Hypothalamus (tissue), 51 donors: Measurements from ENCODE around the gene XRN2.
"Not testable (repeated sequence)": the region's sequence is repeated elsewhere in the genome, so short reads cannot be mapped to it uniquely, and the experiment has no call there.

Experiments
- DNase-seq, 51 donors: peaks; one replicate each; lab custom pipeline; 2025; lab: John Stamatoyannopoulos, UW

XRN2 gene

DNA sequence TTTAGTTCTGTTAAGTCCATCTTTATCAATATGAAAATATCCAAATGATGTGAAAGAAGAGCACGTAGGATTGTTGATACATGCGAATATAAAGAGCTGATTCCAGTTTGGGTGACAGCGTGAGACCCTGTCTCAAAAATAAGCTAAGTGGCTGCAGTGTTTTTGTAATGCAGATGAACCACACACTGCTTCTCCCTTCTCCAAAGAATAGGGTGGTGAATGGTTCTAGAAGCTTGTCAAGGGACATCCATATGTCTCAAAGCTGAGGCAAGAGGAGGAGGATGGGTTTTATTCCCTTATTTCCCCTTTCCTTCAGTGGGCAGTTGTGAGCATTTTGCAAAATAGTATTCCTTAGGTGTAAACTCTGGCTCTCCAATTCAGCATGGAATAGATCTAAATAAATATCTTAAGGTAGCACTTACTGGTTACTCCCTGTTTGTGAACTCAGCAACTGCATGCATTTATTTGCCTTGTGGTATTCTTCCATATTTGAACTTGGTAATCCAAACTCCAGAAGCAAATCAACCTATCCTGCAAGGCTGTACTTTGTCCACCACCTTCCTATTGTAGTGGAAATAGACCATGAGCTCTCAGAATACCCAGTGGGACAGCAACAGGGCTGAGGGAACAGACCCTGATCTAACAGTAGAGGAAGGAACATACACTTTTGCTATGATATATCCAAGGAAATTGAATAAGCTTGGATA is 38.0 kb downstream of the XRN2 start:
- no peak for DNase-seq

DNA sequence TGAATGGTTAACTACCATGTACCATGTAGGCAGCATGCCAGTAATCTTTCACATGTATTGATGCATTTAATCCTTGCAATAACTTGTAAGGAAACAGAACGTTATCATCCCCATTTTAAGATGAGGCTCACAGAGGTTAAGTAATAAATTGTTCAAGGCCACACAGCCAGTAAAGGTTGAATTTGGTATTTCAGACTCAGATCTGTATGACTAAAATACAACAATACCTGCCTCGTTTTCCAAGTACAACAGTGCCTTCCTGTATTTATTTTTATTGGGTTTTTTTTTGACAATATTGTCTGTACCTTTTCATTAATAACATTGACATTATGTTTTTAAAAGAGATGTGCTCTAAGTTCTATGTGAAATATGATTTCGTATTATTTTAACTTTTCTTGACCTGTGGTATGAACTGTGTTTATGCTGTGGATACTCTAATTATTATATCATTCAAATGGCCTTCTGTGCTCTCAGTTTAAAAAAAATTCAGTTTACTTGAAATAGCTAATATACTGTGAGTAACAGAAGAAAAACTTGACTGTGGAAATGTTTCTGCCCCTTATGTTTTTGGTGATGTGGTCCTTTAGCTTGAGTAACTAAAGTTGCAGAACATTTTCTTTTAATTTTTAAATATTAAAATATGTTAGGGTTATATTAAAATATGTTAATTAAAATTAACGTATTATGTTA is 39.7 kb downstream of the XRN2 start:
- DNase-seq: no peak

DNA sequence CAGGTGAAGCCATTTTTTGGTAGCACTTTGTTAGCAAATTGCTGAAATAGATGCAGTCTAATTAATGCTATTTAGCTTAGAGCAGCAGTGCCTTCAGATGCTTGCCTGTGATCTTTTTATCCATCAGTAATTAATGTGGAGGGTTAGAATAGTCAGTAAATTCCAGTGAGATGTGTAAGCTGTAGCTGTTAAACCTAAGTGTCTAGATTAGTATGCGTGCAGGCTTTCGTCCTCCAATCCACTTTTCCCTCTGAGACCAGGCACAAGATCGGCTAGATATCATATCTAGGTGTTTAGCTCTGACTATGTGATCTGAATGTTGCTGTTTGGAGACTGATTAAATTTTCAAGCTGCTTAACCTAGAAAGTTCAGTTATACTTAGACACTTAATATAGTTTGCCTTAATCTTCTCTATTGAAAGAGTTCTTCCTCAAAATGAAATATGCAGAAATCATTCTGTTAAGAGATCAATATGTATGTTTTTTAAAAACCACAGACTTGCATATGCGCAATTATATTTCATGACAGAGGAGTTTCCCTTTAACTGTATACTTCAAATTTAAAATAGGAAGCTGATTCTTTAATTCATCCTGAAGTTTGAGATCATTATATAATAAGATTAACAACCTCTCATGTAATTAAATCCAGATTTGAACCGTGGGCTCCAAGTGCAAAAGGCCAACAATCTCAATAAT is 41.2 kb downstream of the XRN2 start:
- no peak for DNase-seq

DNA sequence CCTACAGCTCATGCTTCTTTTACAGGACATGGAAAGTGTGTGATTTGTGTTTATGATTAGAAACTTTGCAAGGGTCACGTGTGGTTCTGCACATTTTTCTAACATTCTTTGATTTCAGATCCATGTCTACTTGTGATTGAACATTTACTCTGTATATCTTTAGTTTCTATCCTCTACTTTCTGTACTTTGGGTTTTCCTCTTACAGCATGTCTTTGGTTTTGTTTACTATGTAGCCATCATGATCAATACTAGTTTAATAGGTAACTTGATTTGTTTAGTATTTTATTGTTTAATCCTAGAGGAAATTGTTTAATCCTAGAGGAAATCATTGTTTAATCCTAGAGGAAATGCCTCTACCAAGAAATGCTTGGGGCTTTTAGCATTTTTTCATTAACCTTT is 41.8 kb downstream of the XRN2 start:
- no peak for DNase-seq

DNA sequence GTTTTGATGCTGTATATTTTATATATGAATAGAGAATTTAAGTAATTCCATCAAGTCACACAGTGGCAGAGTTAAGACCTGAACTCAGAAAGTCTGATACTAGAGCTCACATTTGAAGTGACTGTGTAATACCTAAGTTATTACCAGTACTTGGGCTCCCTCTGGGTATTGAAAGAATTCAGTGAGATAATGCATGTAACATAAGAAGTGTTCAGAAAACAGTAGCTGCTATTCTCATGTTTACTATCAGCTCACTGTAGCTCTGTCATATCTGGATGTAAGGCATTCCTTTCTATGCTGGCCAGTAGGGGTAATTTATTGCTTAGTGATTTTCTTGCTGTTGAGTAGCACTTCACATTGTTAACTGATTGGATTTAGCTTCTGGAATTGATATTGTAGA is 49.6 kb downstream of the XRN2 start:
- DNase-seq: no peak

DNA sequence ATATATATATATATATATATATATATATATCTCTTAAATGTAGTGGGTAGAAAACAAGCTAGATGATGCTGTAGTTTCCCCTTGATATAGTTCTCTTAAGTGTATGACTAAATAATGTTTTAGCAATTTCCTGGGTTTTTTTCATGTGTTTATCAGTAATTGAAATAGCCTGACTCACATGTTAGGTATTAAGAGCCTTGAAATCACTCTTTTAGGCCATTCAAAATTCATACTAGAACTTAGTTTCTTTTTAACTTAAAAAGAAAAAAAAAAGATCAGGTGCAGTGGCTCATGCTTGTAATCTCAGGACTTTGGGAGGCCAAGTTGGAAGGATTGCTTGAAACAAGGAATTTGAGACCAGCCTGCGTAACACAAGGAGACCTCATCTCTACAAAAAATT is 50.1 kb downstream of the XRN2 start:
- no peak for DNase-seq

DNA sequence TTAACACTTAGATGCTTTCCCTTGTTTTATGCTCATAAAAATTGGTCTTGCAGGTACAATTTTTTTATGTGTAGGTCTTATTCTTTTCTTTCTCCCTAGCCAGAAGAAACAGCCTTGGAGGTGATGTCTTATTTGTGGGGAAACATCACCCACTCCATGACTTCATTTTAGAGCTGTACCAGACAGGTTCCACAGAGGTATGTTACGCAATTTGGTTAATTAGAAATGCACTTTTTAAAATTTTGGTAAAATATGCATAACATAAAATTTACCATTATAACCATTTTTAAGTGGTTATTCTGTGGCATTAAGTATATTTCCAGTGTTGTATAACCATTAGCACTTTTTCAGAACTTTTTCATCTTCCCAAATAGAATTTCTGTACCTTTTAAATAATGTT is 52.9 kb downstream of the XRN2 start:
- no peak for DNase-seq

DNA sequence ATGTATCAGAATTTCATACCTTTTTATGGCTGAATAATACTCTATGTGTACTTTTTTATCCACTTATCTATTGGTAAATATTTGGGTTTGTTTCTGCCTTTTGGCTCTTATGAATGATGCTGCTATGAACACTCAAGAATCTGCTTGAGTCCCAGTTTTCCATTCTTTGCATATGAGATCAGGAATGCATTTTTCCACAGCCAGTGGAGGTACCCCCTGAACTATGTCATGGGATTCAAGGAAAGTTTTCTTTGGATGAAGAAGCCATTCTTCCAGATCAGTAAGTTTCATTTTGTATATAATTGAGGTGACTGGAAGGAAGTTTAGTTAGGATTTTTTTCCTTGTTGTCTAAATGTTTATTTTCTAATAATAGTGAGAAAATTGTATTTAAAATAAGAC is 53.3 kb downstream of the XRN2 start:
- DNase-seq: no peak

DNA sequence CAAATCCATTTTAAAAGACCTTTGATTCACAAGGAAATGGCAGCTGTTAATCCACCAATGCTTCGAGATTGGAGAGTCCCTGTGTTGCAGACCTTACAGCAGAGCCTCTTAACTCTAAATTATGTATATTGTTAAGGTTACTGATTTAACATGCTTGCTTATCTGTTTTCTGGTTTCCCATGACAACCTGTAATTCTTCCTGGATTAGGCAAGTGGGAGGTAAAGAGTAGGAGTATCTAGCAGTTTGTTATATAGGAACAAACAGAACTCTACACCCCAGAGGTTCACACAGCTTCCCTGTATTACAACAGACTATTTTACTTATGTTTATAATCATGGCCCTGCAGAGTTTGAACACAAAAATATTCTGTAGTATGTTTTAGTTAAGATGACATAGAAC is 54.7 kb downstream of the XRN2 start:
- no peak for DNase-seq

DNA sequence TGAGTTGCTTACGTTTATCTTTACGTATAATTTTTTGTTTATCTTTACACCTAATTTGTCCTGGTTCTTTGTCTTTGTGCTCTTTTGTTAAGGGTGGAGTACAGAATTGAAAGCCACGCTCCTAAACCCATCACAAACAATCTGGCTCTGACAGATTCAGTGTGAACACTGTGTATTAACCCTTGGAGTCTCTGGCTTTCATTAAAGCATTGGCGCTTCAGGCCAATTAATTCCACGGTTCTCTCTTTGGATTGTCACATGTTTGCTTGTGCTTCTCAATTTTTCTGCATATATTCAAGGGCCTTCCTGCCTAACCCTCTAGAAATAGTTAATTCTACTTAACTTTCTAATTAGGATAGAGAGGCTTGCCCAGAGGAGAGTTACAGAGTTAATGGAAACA is 55.6 kb downstream of the XRN2 start:
- DNase-seq: no peak

DNA sequence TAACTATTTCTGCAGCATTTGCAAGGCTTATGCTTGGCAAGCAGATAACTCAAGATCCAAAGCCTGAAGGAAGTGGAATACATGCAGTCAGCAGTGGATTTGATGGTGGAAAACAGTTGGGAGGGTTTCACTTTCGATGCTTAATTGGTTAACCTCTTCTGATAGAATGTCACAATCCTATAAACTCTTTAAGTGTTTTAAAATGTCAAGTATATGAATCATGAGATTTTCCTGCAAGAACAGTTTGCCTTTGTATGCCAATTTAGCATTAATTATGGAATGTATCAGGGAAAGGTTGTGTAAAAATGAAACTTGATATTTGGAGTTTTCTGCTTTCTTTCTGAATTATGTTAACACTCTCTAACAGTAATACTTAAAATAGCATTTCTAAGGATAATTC is 57.6 kb downstream of the XRN2 start:
- DNase-seq: no peak

DNA sequence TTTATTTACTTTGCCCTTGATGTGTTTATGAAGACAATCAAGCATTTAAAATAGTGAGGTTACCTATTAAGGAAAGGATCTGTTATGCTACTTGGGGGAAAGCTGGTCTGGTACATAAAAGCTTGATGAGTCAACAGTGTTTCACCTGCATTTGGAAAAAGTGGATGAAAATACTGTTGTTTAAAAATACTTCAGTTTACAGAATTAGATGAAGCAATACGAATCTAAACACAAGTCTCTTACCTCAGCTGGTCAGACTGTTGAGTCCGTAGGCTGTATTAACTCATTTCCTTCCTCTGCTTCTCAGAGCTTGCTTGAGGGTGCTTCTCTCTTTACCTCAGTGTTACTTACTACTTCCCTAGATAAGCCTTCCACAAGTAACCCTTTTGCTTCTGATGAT is 58.1 kb downstream of the XRN2 start:
- no peak for DNase-seq

DNA sequence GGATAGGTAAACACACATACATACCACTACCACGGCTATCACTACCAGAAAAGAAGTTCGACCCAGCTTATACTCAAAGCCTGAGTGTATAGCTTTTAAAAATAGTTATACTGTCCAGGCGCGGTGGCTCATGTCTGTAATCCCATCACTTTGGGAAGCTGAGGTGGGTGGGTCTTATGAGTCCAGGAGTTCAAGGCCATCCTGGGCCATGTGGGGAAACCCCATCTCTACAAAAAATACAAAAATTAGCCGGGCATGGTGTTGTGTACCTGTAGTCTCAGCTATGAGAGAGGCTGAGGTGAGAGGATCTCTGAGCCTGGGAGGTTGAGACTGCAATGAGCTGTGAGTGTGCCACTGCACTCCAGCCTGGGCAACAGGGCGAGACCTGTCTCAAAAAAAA is 61.3 kb downstream of the XRN2 start:
- DNase-seq: no peak

DNA sequence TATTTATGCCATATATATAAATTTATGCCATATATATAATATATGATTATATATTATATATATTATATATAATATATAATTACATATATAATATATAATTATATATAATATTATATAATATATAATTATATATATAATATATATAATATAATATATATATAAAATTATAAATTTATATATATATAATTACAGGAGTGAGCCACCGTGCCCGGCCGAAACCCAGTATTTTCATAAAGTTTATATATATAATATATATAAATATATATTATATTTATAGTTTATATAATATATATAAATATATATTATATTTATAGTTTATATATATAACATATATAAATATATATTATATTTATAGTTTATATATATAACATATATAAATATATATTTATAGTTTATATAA is 62.6 kb downstream of the XRN2 start:
- DNase-seq: no peak

DNA sequence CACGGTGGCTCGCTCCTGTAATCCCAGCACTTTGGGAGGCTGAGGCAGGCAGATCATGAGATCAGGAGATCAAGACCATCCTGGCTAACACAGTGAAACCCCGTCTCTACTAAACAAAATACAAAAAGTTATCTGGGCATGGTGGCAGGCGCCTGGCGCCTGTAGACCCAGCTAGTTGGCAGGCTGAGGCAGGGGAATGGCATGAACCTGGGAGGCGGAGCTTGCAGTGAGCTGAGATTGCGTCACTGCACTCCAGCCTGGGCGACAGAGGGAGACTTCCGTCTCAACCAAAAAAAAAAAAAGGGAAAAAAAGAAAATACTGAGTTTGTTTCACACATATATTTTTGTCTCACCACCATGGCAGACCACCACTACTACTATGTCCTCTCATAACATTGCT is 63.1 kb downstream of the XRN2 start:
- not testable (repeated sequence) for DNase-seq

DNA sequence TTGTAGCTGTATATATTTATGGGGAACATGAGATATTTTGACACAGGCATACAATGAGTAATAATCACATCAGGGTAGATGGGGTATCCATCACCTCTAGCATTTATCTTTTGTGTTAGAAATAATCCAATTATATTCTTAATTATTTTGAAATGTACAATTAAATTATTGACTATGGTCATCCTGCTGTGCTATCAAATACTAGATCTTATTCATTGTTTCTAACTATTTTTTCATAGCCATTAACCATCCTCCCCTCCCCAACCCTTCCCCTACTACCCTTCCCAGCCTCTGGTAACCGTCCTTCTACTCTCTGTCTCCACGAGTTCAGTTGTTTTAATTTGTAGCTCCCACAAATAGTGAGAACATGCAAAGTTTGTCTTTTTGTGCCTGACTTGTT is 65.7 kb downstream of the XRN2 start:
- DNase-seq: no peak

DNA sequence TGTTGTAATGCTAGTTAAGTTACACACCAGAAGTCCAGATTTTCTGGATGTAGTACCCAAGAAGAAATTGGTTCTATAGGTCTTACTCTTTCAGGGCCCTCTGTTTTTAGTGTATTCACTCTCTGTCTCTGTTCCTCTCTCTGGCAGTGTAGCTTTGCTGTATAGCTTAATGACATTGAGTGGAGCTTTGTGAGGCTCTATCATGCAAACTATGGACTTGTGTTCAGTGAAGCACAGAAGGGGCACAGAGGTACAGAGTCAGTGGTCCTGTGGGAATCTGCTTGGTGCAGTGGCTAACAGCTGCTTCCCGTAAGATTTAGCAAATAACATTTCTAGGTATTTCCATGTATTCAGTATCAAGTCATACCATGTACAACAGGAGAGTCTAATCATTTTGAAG is 68.1 kb downstream of the XRN2 start:
- DNase-seq: no peak

DNA sequence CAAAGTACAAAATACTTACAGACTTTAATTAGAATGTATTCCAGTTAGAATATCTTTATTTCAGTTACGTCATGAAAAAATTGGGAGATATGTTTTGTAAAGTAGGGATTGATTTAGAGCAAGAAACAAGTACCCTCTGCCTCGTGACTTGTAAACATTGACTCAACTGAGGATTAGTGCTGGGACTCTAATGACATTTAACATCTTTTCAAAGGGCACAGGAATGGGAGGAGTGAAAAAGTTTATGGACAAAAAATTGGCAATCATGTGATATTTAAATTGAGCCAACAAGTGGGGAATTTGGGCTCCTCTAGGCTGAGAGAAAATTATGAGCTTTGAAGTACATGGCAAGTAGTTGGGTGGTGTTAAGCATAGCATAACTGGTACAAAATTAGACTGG is 68.9 kb downstream of the XRN2 start:
- DNase-seq: no peak

DNA sequence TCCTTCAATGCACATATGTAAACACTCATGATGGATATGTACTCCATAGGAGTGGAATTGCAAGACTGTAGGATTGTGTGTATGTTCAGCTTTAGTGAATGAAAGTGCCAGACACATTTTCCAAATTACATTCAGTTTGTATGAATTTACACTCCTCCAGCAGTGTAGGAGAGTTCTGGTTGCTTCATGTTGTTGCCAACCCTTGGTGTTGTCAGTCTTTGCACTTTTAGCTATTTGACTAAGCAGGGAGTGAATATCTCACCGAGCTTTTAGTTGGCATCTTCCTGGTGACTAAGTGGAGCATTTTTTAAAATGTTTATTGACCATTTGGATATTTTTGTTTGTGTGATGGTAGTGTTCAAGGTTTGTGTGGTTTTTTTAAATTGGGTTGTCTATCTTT is 70.3 kb downstream of the XRN2 start:
- DNase-seq: no peak

DNA sequence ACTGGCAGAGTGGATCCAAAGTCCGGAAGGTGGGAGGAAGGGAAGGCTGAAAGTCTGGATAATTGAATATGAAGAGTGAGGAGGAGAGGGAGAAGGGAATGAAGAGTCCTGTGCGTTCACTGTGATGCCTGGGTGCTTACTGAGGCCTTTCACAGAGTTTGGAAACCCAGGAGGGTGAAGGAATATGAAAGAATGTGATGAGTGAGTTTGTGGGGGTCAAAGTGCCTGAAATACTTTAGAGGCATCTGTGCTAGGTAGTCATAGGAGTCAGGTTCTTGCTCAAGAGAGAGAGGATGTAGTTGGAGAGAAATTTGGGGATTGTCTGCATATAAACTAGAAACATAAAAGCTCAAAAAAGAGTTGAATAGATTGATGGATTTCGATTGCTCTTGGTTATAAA is 73.5 kb downstream of the XRN2 start:
- DNase-seq: no peak

DNA sequence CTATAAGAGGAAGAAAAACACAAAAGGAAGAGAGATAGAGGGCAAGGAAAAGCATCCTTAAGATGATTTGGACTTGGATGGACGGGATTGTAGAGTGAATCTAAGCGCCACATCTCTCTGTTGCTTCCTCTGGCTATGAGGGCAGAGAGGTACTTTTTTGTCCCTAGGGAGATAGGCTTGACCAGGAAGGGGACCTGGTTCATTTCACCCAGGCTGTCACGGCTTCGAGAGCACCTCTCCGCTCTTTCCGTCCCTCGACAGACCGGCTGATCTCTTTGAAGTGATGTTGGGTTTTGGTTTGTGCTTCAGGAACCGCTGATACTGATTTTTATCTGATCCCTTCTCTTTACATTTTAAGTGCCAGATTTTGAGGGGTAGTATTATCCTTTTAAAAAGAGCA is 74.6 kb downstream of the XRN2 start:
- DNase-seq: no peak

DNA sequence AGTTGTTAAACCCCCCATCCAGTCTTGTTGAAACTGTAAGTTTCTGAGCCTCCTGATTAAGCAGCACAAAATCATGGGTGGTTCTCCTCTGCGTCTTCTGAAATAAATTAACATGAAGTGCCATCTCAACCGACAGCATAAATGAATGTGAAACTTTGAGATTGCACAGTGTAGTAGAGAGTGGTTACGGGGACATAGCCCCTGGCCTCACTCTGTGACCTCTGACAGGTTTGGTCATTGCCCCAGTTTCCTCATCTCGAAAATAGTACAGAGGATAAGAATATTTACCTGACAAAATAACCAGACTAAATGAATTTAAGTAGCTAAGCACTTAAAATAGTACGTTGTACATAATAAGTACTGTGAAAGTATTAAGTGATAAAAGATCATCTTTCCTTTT is 75.1 kb downstream of the XRN2 start:
- no peak for DNase-seq
